ENCODE results near the gene MLX. TPM values are rescaled to one million over a fixed set of nuclear protein-coding genes. Genes with fewer than 3 reads are reported as not detected.
"Not testable (repeated sequence)": the region's sequence is repeated elsewhere in the genome, so short reads cannot be mapped to it uniquely, and the experiment has no call there.

MLX gene
- total RNA-seq, 1 donor from 2014 or later, result 30.2 TPM

GRCh38 chr17:42579794-42580551 lies 13.1 kb downstream of the MLX start:
- DNase-seq, result no peak

GRCh38 chr17:42581744-42582270 lies 14.9 kb downstream of the MLX start:
- DNase-seq, result no peak

GRCh38 chr17:42584880-42585279 lies 18.0 kb downstream of the MLX start:
- DNase-seq, result no peak

- no peak for DNase-seq
Measured at GRCh38 chr17:42585353-42585752, 18.5 kb downstream of the MLX start.

GRCh38 chr17:42586514-42587230 lies 19.8 kb downstream of the MLX start:
- peak; percentile 46 for DNase-seq

GRCh38 chr17:42590886-42591285 lies 24.0 kb downstream of the MLX start:
- DNase-seq, result no peak

GRCh38 chr17:42591411-42591810 lies 24.5 kb downstream of the MLX start:
- DNase-seq, result no peak

- no peak for DNase-seq
Measured at GRCh38 chr17:42596386-42596785, 29.5 kb downstream of the MLX start.

- DNase-seq, result no peak
Measured at GRCh38 chr17:42598905-42599304, 32.0 kb downstream of the MLX start.

GRCh38 chr17:42603318-42603717 lies 36.4 kb downstream of the MLX start:
- DNase-seq, result no peak

- DNase-seq, result no peak
Measured at GRCh38 chr17:42607769-42608168, 40.9 kb downstream of the MLX start.

GRCh38 chr17:42608305-42609181 lies 41.6 kb downstream of the MLX start:
- DNase-seq, result no peak

- peak; percentile 100 for DNase-seq
Measured at GRCh38 chr17:42609182-42609813, 42.4 kb downstream of the MLX start, which contains the start of the genes RETREG3 and TUBG1. RETREG3 (minus strand) TSS chr17:42609374; CDS start chr17:42609324, 50 bp downstream. TUBG1 (plus strand) TSS chr17:42609683; CDS start chr17:42609738, 55 bp downstream.

- DNase-seq, result not testable (repeated sequence)
Measured at GRCh38 chr17:42609814-42610801, 43.2 kb downstream of the MLX start.

- DNase-seq, result no peak
Measured at GRCh38 chr17:42612013-42612412, 45.1 kb downstream of the MLX start.

- DNase-seq, result no peak
Measured at GRCh38 chr17:42613699-42614295, 46.9 kb downstream of the MLX start.

GRCh38 chr17:42617956-42618431 lies 51.1 kb downstream of the MLX start:
- peak; percentile 38 for DNase-seq

- DNase-seq, result peak; percentile 80
Measured at GRCh38 chr17:42618442-42619150, 51.7 kb downstream of the MLX start.

GRCh38 chr17:42621987-42622386 lies 55.1 kb downstream of the MLX start:
- DNase-seq, result not testable (repeated sequence)
